ENCODE measurements around the gene MORC2.

DNA sequence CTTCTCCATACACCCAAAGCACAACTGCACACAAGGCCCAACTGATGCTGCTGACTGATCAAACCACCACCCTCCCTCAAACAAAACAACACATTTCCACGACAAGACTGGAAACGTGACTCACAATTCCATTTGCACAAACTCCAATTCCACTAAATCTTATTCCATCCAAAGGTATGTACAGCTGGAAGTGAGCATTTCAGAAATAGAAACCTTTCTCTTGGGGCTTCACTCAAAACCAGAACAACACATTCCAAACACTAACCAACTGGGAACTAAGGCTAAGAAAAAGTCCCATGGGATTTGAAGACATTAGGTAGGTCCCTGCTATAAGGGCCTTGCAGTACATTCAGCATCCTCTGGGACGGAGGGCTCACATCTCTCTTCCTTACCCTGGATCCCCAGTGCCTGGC lies 19.6 kb downstream of the MORC2 start:
- TF ChIP-seq PHF8 (CRISPR knock-in tag; IDR thresholded peaks at IDR 0.05): no peak
- no peak for TF ChIP-seq TCF7L2 (IDR thresholded peaks at IDR 0.05; ENCODE audit: low read depth, low read length)
- no peak for TF ChIP-seq SRF (IDR thresholded peaks at IDR 0.05; ENCODE audit: low read depth, low read length)
- TF ChIP-seq ZNF441 (CRISPR knock-in tag; IDR thresholded peaks at IDR 0.05; ENCODE audit: borderline replicate concordance): no peak
- TF ChIP-seq HCFC1 (IDR thresholded peaks at IDR 0.05; ENCODE audit: low read depth, low read length): no peak
- TF ChIP-seq CREM (IDR thresholded peaks at IDR 0.05): no peak
- TF ChIP-seq CREM (CRISPR knock-in tag; IDR thresholded peaks at IDR 0.05): no peak
- TF ChIP-seq TOE1 (CRISPR knock-in tag; IDR thresholded peaks at IDR 0.05): no peak
- TF ChIP-seq ZNF160 (CRISPR knock-in tag; IDR thresholded peaks at IDR 0.05): no peak

Data from HepG2 (cell line).